GM21367 (cell line): ENCODE results near the gene AKR1C2.
"Not testable (repeated sequence)": the region's sequence is repeated elsewhere in the genome, so short reads cannot be mapped to it uniquely, and the experiment has no call there.

Experiments used
- ATAC-seq: cut with Tn5 transposase; IDR thresholded peaks from one replicate; pipeline ENCODE4 v1.9.1; 2021; ENCODE audit not compliant: unreplicated experiment

Gene AKR1C2

DNA sequence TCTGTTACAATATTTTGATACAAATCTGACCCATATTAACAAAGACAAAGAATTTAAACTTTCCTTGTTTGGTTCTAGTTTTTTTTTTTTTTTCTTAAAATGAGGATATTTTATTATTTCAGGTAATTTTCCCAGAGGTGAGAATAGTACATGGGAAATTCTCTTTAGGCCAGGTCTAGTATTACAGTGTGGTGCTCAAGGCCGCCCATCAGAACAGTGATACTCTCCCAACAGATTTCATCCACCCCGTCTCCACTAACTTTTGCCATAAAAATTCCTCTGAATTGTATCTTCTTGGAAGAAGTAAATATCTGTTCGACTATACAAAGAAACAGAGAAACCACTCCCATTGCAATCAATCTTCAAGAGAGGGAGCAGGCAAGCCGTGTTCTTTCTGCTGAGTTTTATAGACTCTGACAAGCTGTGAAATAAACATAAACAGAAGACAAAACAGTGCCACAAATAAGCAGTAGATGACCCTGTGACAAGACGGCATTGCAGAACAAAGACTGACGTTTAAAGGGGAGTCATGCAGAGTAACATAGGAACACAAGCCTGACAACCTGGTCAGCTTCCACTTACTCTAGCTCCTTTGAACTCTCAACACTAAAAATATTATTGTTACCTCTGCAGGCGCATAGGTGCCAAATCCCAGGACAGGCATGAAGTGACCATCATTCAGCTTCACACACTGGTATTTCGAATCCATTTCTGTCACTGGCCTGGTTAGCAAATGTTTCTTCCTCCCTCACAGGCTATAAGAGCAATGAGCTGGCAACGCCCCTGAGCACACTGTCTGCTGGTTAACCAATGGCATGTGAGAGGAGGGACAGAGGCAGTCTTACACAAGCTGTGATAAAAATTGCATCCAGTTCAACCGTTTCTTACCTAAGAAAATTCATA is at the start of gene AKR1C2:
Gene AKR1C2, minus strand, starts transcription at position 731 of the 903 bp plus-strand sequence. Its CDS starts 22 bp downstream, at position 709.
- not testable (repeated sequence) for ATAC-seq

DNA sequence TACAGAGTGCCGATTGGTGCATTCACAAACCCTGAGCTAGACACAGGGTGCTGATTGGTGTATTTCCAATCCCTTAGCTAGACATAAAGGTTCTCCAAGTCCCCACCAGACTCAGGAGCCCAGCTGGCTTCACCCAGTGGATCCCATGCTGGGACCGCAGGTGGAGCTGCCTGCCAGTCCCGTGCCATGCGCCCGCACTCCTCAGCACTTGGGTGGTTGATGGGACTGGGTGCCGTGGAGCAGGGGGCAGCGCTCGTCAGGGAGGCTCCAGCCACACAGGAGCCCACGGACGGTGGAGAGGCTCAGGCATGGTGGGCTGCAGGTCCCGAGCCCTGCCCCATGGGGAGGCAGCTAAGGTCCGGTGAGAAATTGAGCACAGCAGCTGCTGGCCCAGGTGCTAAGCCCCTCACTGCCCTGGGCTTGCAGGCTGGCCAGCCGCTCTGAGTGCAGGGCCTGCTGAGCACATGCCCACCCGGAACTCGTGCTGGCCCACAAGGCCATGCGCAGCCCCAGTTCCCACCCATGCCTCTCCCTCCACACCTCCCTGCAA is 49.4 kb upstream of the AKR1C2 start:
- not testable (repeated sequence) for ATAC-seq

DNA sequence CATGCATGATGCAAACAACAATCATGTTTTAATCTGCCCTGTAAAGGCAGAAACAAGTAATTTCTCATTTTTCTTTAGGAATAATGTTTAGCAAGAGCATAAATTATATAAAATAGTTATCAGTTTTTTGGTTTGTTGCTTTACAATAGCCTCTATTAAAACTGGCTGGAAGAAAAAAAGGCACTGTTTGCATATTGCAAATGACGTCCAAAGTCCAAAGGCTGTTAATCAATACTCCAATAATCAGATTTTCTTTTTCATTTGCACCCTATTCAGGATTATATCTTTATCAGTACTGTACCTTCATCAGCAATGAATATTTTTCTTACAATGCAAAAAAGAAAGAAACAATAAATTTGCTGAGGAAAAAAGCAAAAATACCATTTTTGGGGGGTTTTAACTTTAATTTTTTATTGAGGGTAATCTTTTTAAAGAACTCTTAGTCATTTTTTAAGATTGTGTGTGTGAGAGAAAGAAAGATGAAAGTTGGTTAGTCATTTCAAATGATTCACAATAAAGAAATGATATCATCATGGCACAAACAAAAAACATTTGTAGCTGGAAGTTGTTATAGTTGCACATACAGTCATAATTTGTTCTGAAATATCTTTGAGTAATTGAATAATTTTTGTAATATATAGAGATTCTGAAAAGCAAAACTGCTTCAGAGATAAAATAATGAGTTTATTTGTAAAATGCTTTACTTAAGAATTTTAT is 44.4 kb upstream of the AKR1C2 start:
- ATAC-seq, result no peak

DNA sequence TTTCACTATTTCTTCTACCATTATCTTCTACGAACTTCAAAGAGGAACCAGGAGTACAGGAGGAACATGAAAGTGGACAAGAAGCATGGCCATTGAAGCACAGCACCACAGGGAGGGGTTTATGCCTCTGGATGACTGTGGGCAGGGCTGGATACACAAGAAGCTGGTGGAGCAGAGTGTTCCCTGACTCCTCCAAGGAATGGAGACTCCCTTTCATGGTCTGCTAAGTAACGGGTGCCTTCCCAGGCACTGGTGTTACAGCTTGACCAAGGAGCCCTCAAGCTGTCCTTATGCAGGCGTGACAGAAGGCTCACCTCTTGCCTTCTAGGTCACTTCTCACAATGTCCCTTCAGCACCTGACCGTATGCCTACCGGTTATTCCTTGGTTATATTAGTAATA is 43.4 kb upstream of the AKR1C2 start:
- not testable (repeated sequence) for ATAC-seq

DNA sequence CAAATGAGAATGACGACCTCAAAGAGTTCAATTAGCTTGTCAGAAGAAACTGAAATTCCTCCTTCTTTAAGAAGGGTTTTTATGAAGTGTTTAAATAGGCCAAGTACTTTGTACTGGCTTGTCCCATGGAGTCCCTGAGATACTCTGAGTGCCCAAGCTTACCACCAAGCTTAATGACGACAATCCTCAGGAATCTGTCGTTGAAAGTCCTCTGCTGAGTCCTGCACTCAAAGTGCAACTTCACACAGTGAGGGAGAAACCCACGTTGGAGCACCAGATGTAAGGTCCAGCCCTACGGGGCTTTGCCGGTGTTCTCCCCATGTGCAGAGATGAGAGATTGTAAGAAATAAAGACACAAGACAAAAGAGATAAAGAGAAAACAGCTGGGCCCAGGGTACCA is 42.8 kb upstream of the AKR1C2 start:
- ATAC-seq, result no peak

DNA sequence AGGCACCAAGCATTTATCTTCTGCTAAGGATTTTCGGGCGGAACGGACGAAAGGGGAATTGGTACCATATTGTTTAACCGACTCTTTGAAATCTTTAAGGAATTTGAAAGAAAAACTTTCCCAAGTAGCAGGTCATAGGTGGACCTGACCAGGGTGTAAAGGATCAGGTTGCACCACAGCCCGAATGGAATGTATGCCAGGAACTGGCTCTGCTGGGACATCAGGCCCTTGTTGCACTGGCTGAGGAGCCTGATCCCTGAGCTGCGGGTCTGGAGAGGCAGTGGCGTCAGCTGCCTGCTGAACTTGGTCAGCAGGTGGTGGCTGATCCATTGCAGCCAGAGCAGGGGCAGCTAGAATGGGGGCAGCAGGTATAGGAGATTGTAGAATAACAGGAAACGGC is 41.4 kb upstream of the AKR1C2 start:
- no peak for ATAC-seq

DNA sequence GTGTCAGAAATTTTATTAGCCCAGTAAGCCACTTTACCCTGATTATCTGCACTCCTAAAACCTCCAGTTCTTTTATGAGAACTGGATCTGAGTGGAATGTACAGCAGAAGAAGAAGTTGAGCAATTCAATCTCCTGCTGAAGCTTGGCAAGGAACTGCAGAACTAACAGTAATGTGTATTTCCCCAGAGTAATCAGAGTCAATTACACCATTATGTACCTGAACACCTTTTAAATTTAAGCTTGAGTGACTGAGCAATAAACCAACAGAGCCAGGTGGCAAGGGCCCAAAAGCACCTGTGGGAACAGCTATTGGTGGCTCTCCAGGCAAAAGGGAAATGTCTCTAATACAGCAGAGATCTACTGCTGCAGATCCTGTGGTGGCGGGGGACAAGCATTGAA is 40.1 kb upstream of the AKR1C2 start:
- ATAC-seq, result no peak

DNA sequence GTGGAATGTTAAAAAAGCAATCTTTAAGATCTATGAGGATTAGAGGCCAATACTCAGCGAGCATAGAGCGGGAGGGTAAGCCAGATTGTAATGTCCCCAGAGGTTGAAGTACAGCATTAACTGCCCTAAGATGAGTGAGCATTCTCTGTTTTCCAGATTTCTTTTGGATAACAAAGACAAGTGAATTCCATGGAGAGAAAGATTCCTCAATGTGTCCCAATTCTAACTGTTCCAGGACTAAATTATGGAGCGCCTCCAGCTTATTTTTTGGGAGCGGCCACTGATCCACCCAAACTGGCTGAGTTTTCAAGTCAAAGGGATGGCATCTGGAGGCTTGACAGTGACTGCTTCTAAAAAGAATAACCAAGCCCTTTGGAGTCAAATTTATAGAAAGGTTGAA is 39.3 kb upstream of the AKR1C2 start:
- no peak for ATAC-seq

DNA sequence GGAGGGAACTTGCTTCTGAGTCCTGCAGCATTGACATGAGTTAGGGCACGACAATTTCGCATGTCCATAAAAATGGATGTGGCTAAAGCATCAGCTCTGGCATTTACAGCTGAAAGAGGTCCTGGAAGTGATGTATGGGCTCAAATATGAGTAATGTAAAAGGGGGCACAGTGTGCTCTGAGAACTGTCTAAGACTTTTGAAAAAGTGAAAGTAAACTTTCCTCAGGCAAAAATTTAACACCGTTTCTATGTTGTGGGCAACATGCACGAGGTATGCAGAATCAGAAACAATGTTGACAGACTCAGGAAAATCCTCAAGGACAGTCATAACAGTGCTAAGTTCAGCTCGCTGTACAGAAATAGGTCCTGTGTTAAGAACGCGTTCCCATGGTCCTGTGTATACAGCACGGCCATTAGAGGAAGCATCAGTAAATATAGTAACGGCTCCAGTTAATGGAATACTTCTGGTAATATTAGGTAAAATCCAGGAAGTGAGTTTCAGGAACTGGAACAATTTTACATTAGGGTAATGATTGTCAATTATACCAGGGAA is 37.9 kb upstream of the AKR1C2 start:
- no peak for ATAC-seq

DNA sequence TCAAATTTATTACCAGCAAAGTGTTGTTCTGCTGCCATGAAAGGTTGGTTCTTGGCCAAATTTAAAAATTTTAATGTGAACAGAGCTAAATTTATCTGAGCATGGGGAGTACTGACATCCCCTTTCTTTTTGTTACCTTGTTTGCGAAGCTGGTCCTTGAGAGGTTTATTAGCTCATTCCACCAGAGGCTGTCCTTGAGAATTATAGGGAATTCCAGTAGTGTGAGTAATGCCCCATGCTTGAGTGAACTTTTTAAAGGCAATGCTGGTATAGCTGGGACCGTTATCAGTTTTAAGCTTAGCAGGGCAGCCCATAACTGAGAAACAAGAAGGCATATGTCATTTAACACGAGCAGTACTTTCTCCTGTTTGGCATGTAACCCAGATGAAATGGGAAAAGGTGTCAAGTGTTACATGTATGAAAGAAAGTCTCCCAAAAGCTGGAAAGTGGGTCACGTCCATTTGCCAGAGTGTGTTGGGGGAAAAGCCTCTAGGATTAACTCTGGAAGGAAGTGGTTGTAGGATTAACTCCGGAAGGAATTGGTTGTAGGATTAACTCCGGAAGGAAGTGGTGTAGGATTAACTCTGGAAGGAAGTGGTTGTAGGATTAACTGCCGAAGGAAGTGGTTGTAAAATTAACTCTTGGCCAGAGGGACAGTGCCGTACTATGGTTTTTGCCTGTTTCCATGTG is 37.3 kb upstream of the AKR1C2 start:
- ATAC-seq, result no peak

DNA sequence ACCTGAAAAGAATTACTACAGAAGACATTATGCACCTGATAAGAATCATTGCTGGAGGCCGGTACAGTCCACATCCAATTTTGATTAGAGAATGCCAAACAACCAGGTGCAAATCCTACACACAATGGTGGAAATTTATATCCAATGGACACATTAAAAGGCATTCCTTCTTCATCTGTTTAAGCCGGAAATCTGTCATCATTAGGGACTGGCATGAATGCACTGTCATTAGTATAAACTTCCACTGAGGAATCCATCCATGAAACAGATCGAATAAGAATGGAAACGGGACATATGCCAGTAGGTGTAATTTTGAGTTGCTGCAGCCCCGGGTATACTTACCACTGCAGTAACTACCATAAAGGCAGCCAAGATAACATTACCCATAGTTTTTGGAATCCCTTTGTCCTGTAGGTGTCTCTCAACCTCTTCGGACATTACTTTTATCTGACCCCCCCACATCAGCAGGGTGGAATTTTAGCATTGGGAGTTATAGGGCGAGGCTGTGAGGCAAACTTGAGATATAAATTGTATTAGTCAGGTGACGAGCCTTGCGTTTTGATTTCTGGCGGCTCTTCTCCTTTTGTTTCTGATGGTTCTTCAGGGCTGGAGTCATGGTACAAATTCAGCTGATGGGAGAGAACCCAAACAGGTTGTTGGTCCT is 36.5 kb upstream of the AKR1C2 start:
- no peak for ATAC-seq

DNA sequence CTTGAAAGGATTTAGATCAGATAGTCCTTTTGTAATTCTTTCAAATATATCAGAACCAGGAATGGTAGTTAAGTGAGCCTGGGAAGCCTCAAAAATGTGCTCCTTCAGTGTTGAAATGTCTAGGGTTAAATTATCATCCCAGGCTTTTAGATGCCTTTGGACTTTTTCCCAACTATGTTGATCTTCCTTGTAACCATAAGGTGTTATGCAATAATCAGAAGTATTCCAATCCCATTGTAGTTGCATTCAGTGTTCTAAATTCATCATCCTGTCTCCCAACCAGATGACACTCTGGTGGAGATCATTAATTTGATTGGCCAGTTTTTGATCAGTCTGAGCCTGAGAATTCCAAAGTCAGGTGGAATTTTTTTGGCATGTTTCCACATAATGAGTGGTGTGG is 35.1 kb upstream of the AKR1C2 start:
- ATAC-seq, result no peak

DNA sequence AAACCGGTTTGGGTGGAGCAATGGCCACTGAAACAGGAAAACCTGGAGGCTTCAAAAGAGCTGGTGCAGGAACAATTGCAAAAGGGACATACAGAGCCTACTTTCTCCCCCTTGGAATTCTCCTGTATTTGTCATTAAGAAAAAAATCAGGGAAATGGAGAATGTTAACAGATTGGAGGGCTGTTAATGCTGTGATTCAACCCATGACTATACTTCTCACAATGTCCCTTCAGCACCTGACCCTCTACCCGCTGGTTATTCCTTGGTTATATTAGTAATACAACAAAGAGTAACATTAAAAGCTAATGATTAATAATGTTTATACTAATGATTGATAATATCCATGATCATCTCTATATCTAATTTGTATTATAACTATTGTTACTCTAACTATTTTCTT is 34.4 kb upstream of the AKR1C2 start:
- ATAC-seq, result no peak

DNA sequence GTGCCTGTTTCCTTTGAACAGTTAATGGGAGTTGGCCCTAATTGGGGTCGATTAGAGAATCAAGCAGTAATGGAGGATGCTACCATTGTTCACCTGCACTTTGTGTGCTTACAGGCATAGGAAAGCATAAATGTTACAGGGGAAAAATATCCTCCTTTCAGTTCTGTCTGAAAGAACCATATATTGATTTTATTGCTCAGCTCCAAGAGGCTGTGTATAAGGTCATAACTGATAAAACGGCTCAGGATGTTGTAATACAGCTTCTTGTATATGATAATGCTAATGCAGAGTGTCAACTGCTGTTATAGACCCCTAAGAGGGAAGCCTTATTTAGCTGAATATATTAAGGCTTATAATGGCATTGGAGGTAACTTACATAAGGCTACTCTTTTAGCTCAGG is 32.9 kb upstream of the AKR1C2 start:
- ATAC-seq, result no peak

DNA sequence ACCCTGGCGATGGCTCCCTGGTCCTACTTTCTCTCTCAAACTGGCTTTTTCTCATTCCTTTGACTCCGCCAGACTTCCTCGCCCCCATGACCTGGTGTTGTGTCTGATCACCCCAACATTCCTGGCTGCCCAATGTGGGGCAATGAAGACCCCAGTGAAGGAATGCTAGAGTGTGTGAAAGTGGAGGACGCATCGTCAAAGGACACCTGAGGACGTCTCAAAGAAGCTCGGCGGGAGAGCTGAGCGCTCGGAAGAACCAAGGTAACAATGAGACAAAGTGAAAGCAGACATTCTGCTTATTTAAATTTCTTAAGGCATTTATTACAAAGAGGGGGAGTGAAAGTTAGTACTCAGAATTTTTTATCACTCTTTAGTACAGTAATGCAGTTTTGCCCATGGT is 31.7 kb upstream of the AKR1C2 start:
- no peak for ATAC-seq

DNA sequence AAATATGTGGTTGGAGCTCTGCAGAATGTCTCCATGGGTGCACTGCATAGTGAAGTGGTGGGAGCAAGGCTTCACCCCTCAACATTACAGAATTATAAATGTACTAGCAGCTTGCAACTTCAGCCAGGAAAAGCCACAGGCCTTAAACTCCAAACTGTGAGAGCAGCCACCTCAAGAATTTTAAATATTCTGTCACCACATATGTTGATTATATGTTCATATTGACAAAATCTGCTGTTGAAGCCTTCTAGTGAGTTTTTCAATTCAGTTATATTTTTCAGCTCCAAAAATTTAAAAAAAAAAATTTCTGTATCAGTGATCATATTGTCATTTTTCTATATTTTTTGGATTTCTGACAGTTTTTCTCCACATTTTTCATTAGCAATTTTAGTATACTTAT is 30.9 kb upstream of the AKR1C2 start:
- no peak for ATAC-seq

DNA sequence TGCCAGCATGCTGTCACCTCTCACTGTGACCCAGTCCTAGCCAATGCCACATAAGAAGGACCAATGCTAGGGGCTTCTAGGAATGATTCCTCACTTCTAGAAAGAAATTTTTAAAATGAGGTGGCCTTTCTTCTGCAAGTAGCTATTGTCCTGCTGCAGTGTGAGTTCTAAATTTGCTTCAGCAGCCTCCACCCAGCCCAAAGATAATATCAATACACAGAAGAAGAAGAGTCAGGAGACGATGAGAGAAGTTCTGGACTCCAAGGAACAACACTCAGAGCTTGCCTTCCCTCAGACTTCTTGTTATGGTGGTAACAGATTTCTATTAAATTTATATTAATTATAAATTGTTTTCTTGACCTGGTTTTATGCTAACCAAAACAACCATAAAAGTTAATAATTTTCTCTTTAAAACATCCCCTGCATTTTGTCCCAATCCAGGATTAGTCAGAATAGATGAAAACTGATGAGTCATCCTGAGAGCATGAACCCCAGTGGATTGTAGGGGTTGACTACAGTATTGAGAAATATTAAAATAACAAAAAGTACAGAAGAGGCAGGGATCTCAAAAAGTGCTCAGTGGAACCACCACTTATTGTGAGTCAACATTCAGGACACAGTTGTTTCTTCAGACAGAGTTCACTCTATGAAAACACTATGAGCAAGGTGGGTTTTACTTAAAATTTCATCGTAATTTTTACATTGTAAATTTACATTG is 29.6 kb upstream of the AKR1C2 start:
- no peak for ATAC-seq

DNA sequence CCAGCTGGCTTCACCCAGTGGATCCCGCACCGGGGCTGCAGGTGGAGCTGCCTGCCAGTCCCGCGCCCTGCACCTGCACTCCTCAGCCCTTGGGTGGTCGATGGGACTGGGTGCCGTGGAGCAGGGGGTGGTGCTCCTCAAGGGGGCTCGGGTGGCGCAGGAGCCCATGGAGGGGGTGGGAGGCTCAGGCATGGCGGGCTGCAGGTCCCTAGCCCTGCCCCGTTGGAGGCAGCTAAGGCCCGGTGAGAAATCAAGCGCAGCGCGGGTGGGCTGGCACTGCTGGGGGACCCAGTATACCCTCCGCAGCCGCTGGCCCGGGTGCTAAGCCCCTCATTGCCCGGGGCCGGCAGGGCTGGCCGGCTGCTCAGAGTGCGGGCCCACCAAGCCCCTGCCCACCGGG is 28.8 kb upstream of the AKR1C2 start:
- ATAC-seq, result not testable (repeated sequence)

DNA sequence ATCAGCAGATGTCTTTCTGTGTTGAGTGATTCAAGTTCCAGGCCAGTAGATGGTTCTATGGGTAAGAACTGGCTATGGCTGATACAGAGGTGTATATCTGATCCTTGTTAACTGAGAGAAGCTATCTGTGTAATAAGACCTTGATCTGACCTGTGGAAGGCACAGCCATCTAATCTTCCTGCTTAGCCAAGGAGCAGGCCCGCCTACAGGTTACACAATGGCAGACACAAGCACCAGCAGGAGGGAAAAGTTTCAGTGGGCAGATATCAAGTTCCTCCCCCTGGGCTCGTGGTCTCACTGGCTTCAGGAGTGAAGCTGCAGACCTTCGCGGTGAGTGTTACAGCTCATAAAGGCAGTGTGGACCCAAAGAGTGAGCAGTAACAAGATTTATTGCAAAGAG is 27.9 kb upstream of the AKR1C2 start:
- ATAC-seq, result not testable (repeated sequence)

DNA sequence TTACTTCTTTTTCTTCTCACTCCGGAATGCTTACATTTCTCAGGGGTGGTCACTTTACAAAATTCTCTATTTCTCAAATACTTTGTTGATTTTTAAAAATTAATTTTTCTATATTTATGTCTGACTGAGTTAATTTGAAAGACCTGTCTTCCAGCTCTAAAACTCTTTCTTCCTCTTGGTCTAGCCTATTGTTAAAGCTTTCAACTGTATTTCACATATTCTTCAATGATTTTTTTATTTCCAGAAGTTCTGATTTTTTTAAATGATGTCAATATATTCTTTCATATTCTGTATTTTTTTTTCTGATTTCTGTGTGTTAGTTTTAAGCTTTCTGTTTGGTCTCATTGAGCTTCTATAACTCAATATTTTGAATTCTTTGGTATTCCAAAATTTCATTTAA is 27.3 kb upstream of the AKR1C2 start:
- no peak for ATAC-seq
